ENCODE data around the gene DOCK4.

DNA sequence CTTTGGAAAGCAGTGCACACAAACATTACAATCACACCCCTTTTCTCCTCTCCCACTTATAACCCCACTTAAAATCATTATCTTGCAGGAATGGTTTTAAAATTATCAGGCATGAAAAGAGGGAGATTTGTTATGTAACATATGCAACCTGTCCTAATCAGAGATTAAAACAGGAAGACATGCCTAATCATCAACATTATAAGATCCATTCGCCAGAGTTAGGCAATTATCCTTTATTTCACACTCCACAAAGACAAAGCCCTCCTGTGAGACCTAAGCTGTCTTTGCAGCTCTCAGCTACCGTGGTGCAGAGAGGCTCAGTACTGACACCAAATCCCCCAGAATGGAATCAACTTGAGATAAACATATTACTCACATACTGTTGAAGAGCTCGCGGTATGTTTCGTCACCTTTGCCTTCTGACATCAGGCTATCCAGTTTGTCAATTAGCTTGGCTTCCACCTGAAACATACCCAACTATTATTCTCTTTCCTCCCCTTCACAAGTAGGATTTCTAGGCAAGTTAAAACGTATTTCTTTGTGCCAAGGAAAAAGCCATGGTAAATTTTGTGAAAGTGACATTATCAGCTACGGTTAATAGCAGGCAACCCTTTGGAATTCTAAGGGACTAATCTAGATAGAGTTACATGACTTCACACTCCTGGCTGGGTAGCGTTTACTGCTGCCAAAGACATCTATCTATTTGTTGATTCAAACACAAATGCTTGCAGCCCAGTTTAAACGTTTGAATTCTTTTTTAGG lies 417.7 kb downstream of the DOCK4 start:
- TF ChIP-seq, protein P1, sequence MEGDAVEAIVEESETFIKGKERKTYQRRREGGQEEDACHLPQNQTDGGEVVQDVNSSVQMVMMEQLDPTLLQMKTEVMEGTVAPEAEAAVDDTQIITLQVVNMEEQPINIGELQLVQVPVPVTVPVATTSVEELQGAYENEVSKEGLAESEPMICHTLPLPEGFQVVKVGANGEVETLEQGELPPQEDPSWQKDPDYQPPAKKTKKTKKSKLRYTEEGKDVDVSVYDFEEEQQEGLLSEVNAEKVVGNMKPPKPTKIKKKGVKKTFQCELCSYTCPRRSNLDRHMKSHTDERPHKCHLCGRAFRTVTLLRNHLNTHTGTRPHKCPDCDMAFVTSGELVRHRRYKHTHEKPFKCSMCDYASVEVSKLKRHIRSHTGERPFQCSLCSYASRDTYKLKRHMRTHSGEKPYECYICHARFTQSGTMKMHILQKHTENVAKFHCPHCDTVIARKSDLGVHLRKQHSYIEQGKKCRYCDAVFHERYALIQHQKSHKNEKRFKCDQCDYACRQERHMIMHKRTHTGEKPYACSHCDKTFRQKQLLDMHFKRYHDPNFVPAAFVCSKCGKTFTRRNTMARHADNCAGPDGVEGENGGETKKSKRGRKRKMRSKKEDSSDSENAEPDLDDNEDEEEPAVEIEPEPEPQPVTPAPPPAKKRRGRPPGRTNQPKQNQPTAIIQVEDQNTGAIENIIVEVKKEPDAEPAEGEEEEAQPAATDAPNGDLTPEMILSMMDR (IDR thresholded peaks at IDR 0.05): no peak
- TF ChIP-seq ZFX (IDR thresholded peaks at IDR 0.05; ENCODE audit: borderline replicate concordance): no peak

All from 22Rv1 (cell line).